Breast epithelium (tissue), 4 donors: ENCODE measurements around the gene SMARCD3. TPM values are rescaled to one million over a fixed set of nuclear protein-coding genes. Genes with fewer than 3 reads are reported as not detected.

ENCODE experiments used
- DNase-seq, 2 donors: peaks; one replicate each; pipeline ENCODE4 v3.0.0-alpha.2; 2019; ENCODE audit warnings: low spot score in 2 of 2
- H3K27ac ChIP-seq, 2 donors: fragments of 200-600 bp; sonication (generic) in 1 of 2; one replicate each; pipeline ENCODE4 v1.5.1; 2016 to 2019; ENCODE audit warnings: mild to moderate bottlenecking in 1 of 2
- H3K27me3 ChIP-seq, 2 donors: fragments of 200-600 bp; sonication (generic) in 1 of 2; one replicate each; pipeline versions ENCODE4 v1.5.1 to v1.6.0; 2017 to 2019; ENCODE audit warnings: control low read depth in 1 of 2, mild to moderate bottlenecking in 1 of 2
- H3K36me3 ChIP-seq: fragments of 200-600 bp; one replicate; pipeline ENCODE4 v1.5.1; 2019
- H3K4me1 ChIP-seq, 2 donors: fragments of 200-600 bp; sonication (generic); one replicate each; pipeline ENCODE4 v1.5.1; 2016 to 2019; ENCODE audit warnings: control low read depth in 1 of 2
- H3K4me3 ChIP-seq, 3 donors: fragments of 200-600 bp; sonication (generic); 1 replicate in 2 of 3; 2 replicates in 1 of 3; pipeline ENCODE4 v1.5.1; 2016 to 2019; ENCODE audit warnings: mild to moderate bottlenecking in 3 of 3, moderate library complexity in 2 of 3
- H3K9me3 ChIP-seq, 2 donors: fragments of 200-600 bp; sonication (generic) in 1 of 2; one replicate each; pipeline ENCODE4 v1.5.1; 2016 to 2019; ENCODE audit warnings: control low read depth in 1 of 2
- CTCF ChIP-seq, 3 donors: fragments of 450-650 bp; IDR thresholded peaks; one replicate each; pipeline ENCODE4 v1.5.1; 2016 to 2017; ENCODE audit warnings: antibody characterized with exemption in 3 of 3, mild to moderate bottlenecking in 3 of 3, moderate library complexity in 3 of 3
- POLR2A ChIP-seq: fragments of 450-650 bp; IDR thresholded peaks from one replicate; pipeline ENCODE4 v1.6.1; 2016; ENCODE audit warnings: antibody characterized with exemption, mild to moderate bottlenecking, moderate library complexity
- POLR2AphosphoS5 ChIP-seq, 3 donors: sonication (generic); formaldehyde crosslinking; IDR thresholded peaks; one replicate each; pipeline ENCODE4 v1.6.1; 2017; ENCODE audit warnings: antibody characterized with exemption in 3 of 3
- intact Hi-C: fragments of 100-400 bp; cut with DNase I; formaldehyde crosslinking; loops from one replicate; pipeline ENCODE4 v1.15.1; 2023; ENCODE audit warnings: low total_unique reads
- total RNA-seq, 3 donors: library from RNA; depleted of rRNA; stranded (reverse); fragments of >200 nt; gene quantifications; one replicate each; pipeline ENCODE4 v1.1.0, GENCODE V29; 2016

The SMARCD3 gene
- total RNA-seq, 3 donors from 2014 or later: 21.3 to 69.5 (median 43.5) TPM

- Histone ChIP-seq H3K4me3 (peak overlapping the region; percentile 71 to 83 (median 76)), H3K9me3 (no peaks in the 10 kb centered on the region), H3K4me1 (peaks cover 2 to 10% of the 10 kb centered on the region in 2 donors), H3K27me3 (no peaks in the 10 kb centered on the region), H3K27ac (peak overlapping the region; percentile 72 to 85), H3K36me3 (peaks cover 7% of the 10 kb centered on the region)
- no peak for TF ChIP-seq POLR2AphosphoS5 (IDR thresholded peaks at IDR 0.05)
- TF ChIP-seq POLR2A: no peak
- TF ChIP-seq CTCF (IDR thresholded peaks at IDR 0.05): no peak
- intact Hi-C loops: no loop called here
- no peak for DNase-seq
These were observed 22.0 kb downstream of the SMARCD3 start for GRCh38 chr7:151226560-151226874.

DNA sequence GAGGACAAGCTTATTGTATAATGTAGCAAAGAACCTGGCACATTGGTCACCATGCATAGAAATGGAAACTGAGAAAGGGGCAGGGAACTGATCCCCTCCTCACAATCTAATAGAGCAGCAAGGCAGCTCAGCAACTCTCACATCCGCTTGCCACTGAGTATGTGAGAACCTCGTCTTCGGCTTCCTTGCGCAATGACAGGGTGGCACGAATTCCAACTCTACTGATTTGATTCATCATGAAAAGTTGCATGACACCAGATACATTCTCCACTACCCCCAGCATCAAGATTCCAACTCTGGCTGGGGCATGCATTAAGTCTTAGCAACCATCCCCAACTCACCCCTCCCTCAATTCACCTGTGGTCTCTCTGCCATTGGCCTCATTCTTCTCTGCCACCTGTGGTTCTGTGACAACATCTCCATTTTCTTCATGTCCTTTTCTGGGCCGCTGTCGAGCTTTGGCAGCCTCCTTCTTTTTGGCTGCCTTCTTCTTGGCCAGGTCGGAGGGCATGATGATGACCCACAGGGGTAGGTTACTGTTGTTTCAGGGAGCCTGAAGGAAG is 22.5 kb downstream of the SMARCD3 start:
- H3K9me3 ChIP-seq: no peaks in the 10 kb centered on the region
- no peak for TF ChIP-seq POLR2A
- no peak for TF ChIP-seq CTCF (IDR thresholded peaks at IDR 0.05)
- TF ChIP-seq POLR2AphosphoS5 (IDR thresholded peaks at IDR 0.05): no peak
- peaks cover 0 to 10% of the 10 kb centered on the region in 2 donors for H3K4me1 ChIP-seq
- peaks cover 7% of the 10 kb centered on the region for H3K36me3 ChIP-seq
- H3K27ac ChIP-seq: no peak overlapping the region
- no peak for DNase-seq
- no peaks in the 10 kb centered on the region for H3K27me3 ChIP-seq
- intact Hi-C loops: no loop called here
- peak overlapping the region; percentile 71 to 83 (median 76) for H3K4me3 ChIP-seq

DNA sequence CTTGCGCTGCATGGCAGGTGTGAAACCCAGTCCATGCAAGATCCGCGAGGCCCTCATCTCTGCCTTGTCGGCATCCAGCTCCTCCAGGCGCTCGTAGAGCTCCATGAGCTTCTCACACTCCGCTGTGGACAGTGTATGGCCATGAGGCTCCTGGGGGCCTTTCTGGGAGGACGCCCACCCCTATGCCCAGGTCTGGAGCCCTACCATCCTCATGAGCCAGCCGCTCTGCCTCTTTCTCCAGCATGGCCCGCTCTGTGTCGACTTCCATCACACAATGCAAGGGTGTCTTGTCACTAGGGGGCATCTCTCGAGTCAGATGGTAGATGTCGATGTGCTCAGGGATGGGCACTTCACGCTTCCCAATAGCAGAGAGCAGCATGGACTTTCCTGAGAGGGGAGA is 24.8 kb downstream of the SMARCD3 start:
- Histone ChIP-seq H3K27ac (no peak overlapping the region), H3K36me3 (peaks cover 7% of the 10 kb centered on the region), H3K4me3 (no peak overlapping the region), H3K9me3 (no peaks in the 10 kb centered on the region), H3K4me1 (peaks cover 0 to 10% of the 10 kb centered on the region in 2 donors), H3K27me3 (no peaks in the 10 kb centered on the region)
- intact Hi-C loops: no loop called here
- no peak for DNase-seq
- TF ChIP-seq POLR2A (no peak), CTCF (IDR thresholded peaks at IDR 0.05) (no peak), POLR2AphosphoS5 (IDR thresholded peaks at IDR 0.05) (no peak)

- Histone ChIP-seq H3K9me3 (no peaks in the 10 kb centered on the region), H3K27ac (no peak overlapping the region), H3K4me1 (no peaks in the 10 kb centered on the region), H3K4me3 (no peak overlapping the region), H3K36me3 (peaks cover 9% of the 10 kb centered on the region), H3K27me3 (no peaks in the 10 kb centered on the region)
- DNase-seq: no peak
- TF ChIP-seq POLR2A: no peak
- TF ChIP-seq CTCF (IDR thresholded peaks at IDR 0.05): no peak
- TF ChIP-seq POLR2AphosphoS5 (IDR thresholded peaks at IDR 0.05): no peak
- intact Hi-C loops: no loop called here
These were observed 30.3 kb downstream of the SMARCD3 start for GRCh38 chr7:151218170-151218569.

DNA sequence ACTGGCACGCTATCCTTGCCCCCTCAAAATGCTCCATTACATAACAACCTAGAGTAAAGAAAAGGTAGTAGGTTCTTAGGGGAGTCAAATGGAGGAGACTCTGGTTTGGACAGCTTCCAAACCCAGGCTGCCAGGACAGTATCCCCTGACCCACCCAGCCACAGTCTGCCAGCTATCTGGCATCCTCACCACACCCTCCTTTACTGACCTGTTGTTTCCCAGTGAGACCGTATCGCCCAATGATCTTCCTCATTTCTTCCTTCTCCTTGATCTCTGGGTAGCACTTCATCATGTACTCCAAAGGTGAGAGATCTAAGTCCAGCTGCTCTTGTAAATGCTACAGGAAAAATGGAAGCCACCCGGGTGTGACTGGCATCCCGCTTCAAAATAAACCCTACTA is 33.1 kb downstream of the SMARCD3 start:
- no peak overlapping the region for H3K27ac ChIP-seq
- DNase-seq: no peak
- H3K36me3 ChIP-seq: peaks cover 4% of the 10 kb centered on the region
- TF ChIP-seq POLR2A (no peak), CTCF (IDR thresholded peaks at IDR 0.05) (no peak), POLR2AphosphoS5 (IDR thresholded peaks at IDR 0.05) (no peak)
- H3K27me3 ChIP-seq: no peaks in the 10 kb centered on the region
- no peaks in the 10 kb centered on the region for H3K9me3 ChIP-seq
- intact Hi-C loops: no loop called here
- H3K4me1 ChIP-seq: no peaks in the 10 kb centered on the region
- H3K4me3 ChIP-seq: no peak overlapping the region
